Caco-2 (cell line): ENCODE measurements around the gene MYO7B. TPM values are rescaled to one million over a fixed set of nuclear protein-coding genes. Genes with fewer than 3 reads are reported as not detected.

ENCODE experiments used
- BruUV-seq: library from RNA; stranded (reverse); fragments of 400-500 nt; replicated peaks from 2 replicates; lab custom pipeline; 2021; lab: Mats Ljungman, UMichigan
- CTCF ChIA-PET: fragments of 300-600 bp; sonication (Branson Sonifier 250); formaldehyde crosslinking; loops from one replicate; lab custom pipeline; 2022; ENCODE audit warnings: antibody characterized with exemption; lab: Charles Lee
- POLR2A ChIA-PET: fragments of 300-600 bp; sonication (Branson Sonifier 250); formaldehyde crosslinking; loops from one replicate; lab custom pipeline; 2022; ENCODE audit warnings: antibody characterized with exemption; lab: Charles Lee
- DNase-seq, 2 experiments: peaks; one replicate each; pipeline versions ENCODE4 v3.0.0 to v3.0.0-alpha.2; 2020 to 2022
- H3K27me3 ChIP-seq: replicated peaks from 2 replicates; pipeline ENCODE4 v1.6.0; 2011; ENCODE audit warnings: low read length; ENCODE audit not compliant: control insufficient read depth, insufficient read depth
- H3K36me3 ChIP-seq: 2 replicates; pipeline ENCODE4 v1.5.1; 2011; ENCODE audit warnings: low read length; ENCODE audit not compliant: control insufficient read depth, insufficient read depth
- H3K4me1 ChIP-seq: fragments of 250-450 bp; sonication (Bioruptor Pico); 2 replicates; pipeline ENCODE4 v1.5.1; 2020; ENCODE audit warnings: mild to moderate bottlenecking
- H3K4me3 ChIP-seq: 2 replicates; pipeline ENCODE4 v1.5.1; 2011; ENCODE audit warnings: low read depth, mild to moderate bottlenecking, control low read depth, low read length
- H3K9me3 ChIP-seq: fragments of 250-450 bp; sonication (Bioruptor Pico); 2 replicates; pipeline ENCODE4 v1.5.1; 2020; ENCODE audit warnings: mild to moderate bottlenecking, moderate library complexity
- H3K27ac Mint-ChIP-seq: one replicate; pipeline ENCODE4 v1.8.0; 2022; ENCODE audit warnings: mixed read lengths; ENCODE audit not compliant: unreplicated experiment
- H3K27me3 Mint-ChIP-seq: one replicate; pipeline ENCODE4 v1.8.0; 2022; ENCODE audit warnings: mixed read lengths; ENCODE audit not compliant: insufficient read depth, unreplicated experiment
- H3K36me3 Mint-ChIP-seq: one replicate; pipeline ENCODE4 v1.8.0; 2022; ENCODE audit warnings: mild to moderate bottlenecking, mixed read lengths; ENCODE audit not compliant: insufficient read depth, unreplicated experiment
- H3K4me1 Mint-ChIP-seq: one replicate; pipeline ENCODE4 v1.8.0; 2022; ENCODE audit warnings: low read depth, mixed read lengths; ENCODE audit not compliant: unreplicated experiment
- H3K4me3 Mint-ChIP-seq: one replicate; pipeline ENCODE4 v1.8.0; 2022; ENCODE audit warnings: mild to moderate bottlenecking, moderate library complexity, mixed read lengths; ENCODE audit not compliant: unreplicated experiment
- H3K9me3 Mint-ChIP-seq: one replicate; pipeline ENCODE4 v1.8.0; 2022; ENCODE audit warnings: mixed read lengths; ENCODE audit not compliant: unreplicated experiment
- CTCF ChIP-seq, 2 experiments: fragments of 200-600 bp in 1 of 2; IDR thresholded peaks; 1 replicate in 1 of 2; 2 replicates in 1 of 2; pipeline versions ENCODE4 v1.5.1 to v1.8.0; 2011 to 2022; ENCODE audit warnings: antibody characterized with exemption in 1 of 2, control low read depth in 1 of 2, inconsistent platforms in 1 of 2, low read depth in 1 of 2, low read length in 1 of 2, mild to moderate bottlenecking in 1 of 2, moderate library complexity in 1 of 2; ENCODE audit not compliant: insufficient read depth in 1 of 2, severe bottlenecking in 1 of 2, unreplicated experiment in 1 of 2
- intact Hi-C: fragments of 100-400 bp; cut with micrococcal nuclease; formaldehyde crosslinking; loops from one replicate; pipeline ENCODE4 v1.10.0; 2022; ENCODE audit not compliant: unreplicated experiment
- total RNA-seq: library from RNA; stranded (reverse); gene quantifications from 2 replicates; pipeline ENCODE4 v1.2.3, GENCODE V29; 2022

Gene MYO7B
- total RNA-seq, 1 experiment from 2014 or later, result 0.27 TPM

GRCh38 chr2:127592761-127593227, 57.3 kb downstream of the MYO7B start:
- Mint-ChIP-seq H3K4me3 (no peak overlapping the region), H3K9me3 (no peaks in the 10 kb centered on the region), H3K36me3 (no peaks in the 10 kb centered on the region), H3K27ac (no peak overlapping the region), H3K4me1 (no peaks in the 10 kb centered on the region), H3K27me3 (peaks cover 7% of the 10 kb centered on the region)
- Histone ChIP-seq H3K36me3 (no peaks in the 10 kb centered on the region), H3K4me1 (no peaks in the 10 kb centered on the region), H3K4me3 (no peak overlapping the region), H3K27me3 (no peaks in the 10 kb centered on the region), H3K9me3 (no peaks in the 10 kb centered on the region)
- POLR2A ChIA-PET, result no interaction called here
- intact Hi-C loops, result no loop called here
- TF ChIP-seq CTCF (IDR thresholded peaks at IDR 0.05; ENCODE audit: insufficient read depth in 1 of 2, low read depth in 1 of 2, low read length in 1 of 2, severe bottlenecking in 1 of 2, unreplicated experiment in 1 of 2), result no peak
- DNase-seq, result peak in 1 of 2 experiments; percentile 25
- BruUV-seq, result no TSS peak
- CTCF ChIA-PET, result no interaction called here

GRCh38 chr2:127593228-127594115, 58.0 kb downstream of the MYO7B start:
- intact Hi-C loops, result no loop called here
- H3K27me3 Mint-ChIP-seq, result peaks cover 7% of the 10 kb centered on the region

GRCh38 chr2:127594116-127594591, 58.7 kb downstream of the MYO7B start:
- BruUV-seq, result no TSS peak
- Histone ChIP-seq H3K27me3 (no peaks in the 10 kb centered on the region), H3K36me3 (no peaks in the 10 kb centered on the region), H3K9me3 (no peaks in the 10 kb centered on the region), H3K4me1 (no peaks in the 10 kb centered on the region), H3K4me3 (no peak overlapping the region)
- no peaks in the 10 kb centered on the region for H3K9me3 Mint-ChIP-seq
- no peak overlapping the region for H3K27ac Mint-ChIP-seq
- H3K27me3 Mint-ChIP-seq, result peaks cover 7% of the 10 kb centered on the region
- H3K4me3 Mint-ChIP-seq, result no peak overlapping the region
- POLR2A ChIA-PET, result no interaction called here
- intact Hi-C loops, result no loop called here
- no peaks in the 10 kb centered on the region for H3K4me1 Mint-ChIP-seq
- no peak for DNase-seq
- no peak for TF ChIP-seq CTCF (IDR thresholded peaks at IDR 0.05; ENCODE audit: insufficient read depth in 1 of 2, low read depth in 1 of 2, low read length in 1 of 2, severe bottlenecking in 1 of 2, unreplicated experiment in 1 of 2)
- no peaks in the 10 kb centered on the region for H3K36me3 Mint-ChIP-seq
- CTCF ChIA-PET, result no interaction called here

More at GRCh38 chr2:127593228-127594115, 58.0 kb downstream of the MYO7B start:
- no peak overlapping the region for H3K4me3 Mint-ChIP-seq
- H3K4me1 Mint-ChIP-seq, result no peaks in the 10 kb centered on the region
- Histone ChIP-seq H3K36me3 (no peaks in the 10 kb centered on the region), H3K9me3 (no peaks in the 10 kb centered on the region), H3K4me1 (no peaks in the 10 kb centered on the region), H3K4me3 (no peak overlapping the region), H3K27me3 (no peaks in the 10 kb centered on the region)
- ChIA-PET POLR2A (no interaction called here), CTCF (no interaction called here)
- TF ChIP-seq CTCF (IDR thresholded peaks at IDR 0.05; ENCODE audit: insufficient read depth in 1 of 2, low read depth in 1 of 2, low read length in 1 of 2, severe bottlenecking in 1 of 2, unreplicated experiment in 1 of 2), result no peak
- DNase-seq, result peak in 1 of 2 experiments; percentile 31
- no peaks in the 10 kb centered on the region for H3K36me3 Mint-ChIP-seq
- no TSS peak for BruUV-seq
- no peak overlapping the region for H3K27ac Mint-ChIP-seq
- no peaks in the 10 kb centered on the region for H3K9me3 Mint-ChIP-seq
